ENCODE results near the gene ARF6. TPM values are rescaled to one million over a fixed set of nuclear protein-coding genes. Genes with fewer than 3 reads are reported as not detected.

Gene ARF6
- total and polyA plus RNA-seq, 9 of the 15 experiments (the other 6 are each of a cell fraction or from before 2014, with no cell fraction given) = 15.3 to 35.2 (median 24.9) TPM

GRCh38 chr14:49862089-49862673, 30.7 kb upstream of the ARF6 start (continued):
- TF ChIP-seq TEAD1 (CRISPR knock-in tag; IDR thresholded peaks at IDR 0.05) (peak in 1 of 2 experiments; percentile 64; a peak in 1 of 4 replicates), CTCFL (IDR thresholded peaks at IDR 0.05; ENCODE audit: borderline replicate concordance, insufficient read depth, low read depth, low read length, poor library complexity, severe bottlenecking) (peak; percentile 72), ARID3A (IDR thresholded peaks at IDR 0.05; ENCODE audit: borderline replicate concordance, low read depth, low read length) (no peak), GTF2F1 (IDR thresholded peaks at IDR 0.05; ENCODE audit: low read depth, low read length) (no peak; the same call in 1 of the 2 replicates), YY1 (IDR thresholded peaks at IDR 0.05; ENCODE audit: borderline replicate concordance in 1 of 3, control insufficient read depth in 1 of 3, extremely low read depth in 1 of 3, insufficient read depth in 3 of 3, insufficient read length in 1 of 3, insufficient replicate concordance in 2 of 3, low read depth in 1 of 3, low read length in 2 of 3) (peak; percentile 77 to 98 (median 93)), PRDM10 (IDR thresholded peaks at IDR 0.05; ENCODE audit: partially characterized antibody) (peak; percentile 13), NFXL1 (CRISPR knock-in tag; IDR thresholded peaks at IDR 0.05) (no peak), GTF3C2 (IDR thresholded peaks at IDR 0.05; ENCODE audit: borderline replicate concordance, extremely low read depth, insufficient read length) (peak; percentile 100), SMARCA4 (IDR thresholded peaks at IDR 0.05) (peak; percentile 61; the same call in 1 of the 2 replicates), SIRT6 (IDR thresholded peaks at IDR 0.05; ENCODE audit: low read depth, low read length) (no peak), TBP (optimal IDR thresholded peaks at IDR 0.05; ENCODE audit: low read depth, low read length) (peak; percentile 76), ZC3H11A (IDR thresholded peaks at IDR 0.05; ENCODE audit: low read depth, low read length) (0 out of 2 replicates have a peak, but pooled peaks have one; percentile 46), KHSRP (IDR thresholded peaks at IDR 0.05) (no peak), SUPT5H (IDR thresholded peaks at IDR 0.05) (peak; percentile 63), ZSCAN32 (CRISPR knock-in tag; IDR thresholded peaks at IDR 0.05) (no peak), TEAD2 (tag; IDR thresholded peaks at IDR 0.05) (peak; percentile 28; the same call in 1 of the 2 replicates), HCFC1 (IDR thresholded peaks at IDR 0.05; ENCODE audit: low read depth, low read length) (peak; percentile 26; the same call in 1 of the 2 replicates)

All from K562 (cell line).